ENCODE measurements around the gene LAMA1.

DNA sequence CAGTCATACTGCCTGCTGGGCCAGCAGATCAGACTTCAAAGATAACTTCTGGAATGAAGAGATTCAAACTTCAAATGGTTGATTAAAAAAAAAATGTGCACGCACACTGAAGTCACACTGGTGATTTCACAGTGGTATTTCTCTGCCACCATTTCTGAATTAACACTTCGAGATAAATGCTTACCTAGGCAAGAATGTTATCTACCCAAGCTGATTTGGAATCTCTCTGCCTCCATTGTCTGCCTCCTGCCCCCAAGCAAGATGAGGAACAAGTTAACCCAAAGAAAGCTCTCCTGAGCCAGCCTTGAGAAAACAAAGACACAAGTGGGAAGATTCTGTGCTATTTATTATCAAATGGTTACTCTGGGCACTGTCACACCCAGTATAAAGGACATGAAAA is 6.5 kb downstream of the LAMA1 start:
- TF ChIP-seq POLR2A (IDR thresholded peaks at IDR 0.05) (no peak), POLR2AphosphoS5 (IDR thresholded peaks at IDR 0.05) (no peak), EP300 (IDR thresholded peaks at IDR 0.05; ENCODE audit: low read depth) (no peak)
- TF ChIP-seq, protein P1, sequence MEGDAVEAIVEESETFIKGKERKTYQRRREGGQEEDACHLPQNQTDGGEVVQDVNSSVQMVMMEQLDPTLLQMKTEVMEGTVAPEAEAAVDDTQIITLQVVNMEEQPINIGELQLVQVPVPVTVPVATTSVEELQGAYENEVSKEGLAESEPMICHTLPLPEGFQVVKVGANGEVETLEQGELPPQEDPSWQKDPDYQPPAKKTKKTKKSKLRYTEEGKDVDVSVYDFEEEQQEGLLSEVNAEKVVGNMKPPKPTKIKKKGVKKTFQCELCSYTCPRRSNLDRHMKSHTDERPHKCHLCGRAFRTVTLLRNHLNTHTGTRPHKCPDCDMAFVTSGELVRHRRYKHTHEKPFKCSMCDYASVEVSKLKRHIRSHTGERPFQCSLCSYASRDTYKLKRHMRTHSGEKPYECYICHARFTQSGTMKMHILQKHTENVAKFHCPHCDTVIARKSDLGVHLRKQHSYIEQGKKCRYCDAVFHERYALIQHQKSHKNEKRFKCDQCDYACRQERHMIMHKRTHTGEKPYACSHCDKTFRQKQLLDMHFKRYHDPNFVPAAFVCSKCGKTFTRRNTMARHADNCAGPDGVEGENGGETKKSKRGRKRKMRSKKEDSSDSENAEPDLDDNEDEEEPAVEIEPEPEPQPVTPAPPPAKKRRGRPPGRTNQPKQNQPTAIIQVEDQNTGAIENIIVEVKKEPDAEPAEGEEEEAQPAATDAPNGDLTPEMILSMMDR (IDR thresholded peaks at IDR 0.05) = no peak

All from transverse colon (tissue), 4 donors.